Measurements from ENCODE around the gene MYOM3.

Gene MYOM3

DNA sequence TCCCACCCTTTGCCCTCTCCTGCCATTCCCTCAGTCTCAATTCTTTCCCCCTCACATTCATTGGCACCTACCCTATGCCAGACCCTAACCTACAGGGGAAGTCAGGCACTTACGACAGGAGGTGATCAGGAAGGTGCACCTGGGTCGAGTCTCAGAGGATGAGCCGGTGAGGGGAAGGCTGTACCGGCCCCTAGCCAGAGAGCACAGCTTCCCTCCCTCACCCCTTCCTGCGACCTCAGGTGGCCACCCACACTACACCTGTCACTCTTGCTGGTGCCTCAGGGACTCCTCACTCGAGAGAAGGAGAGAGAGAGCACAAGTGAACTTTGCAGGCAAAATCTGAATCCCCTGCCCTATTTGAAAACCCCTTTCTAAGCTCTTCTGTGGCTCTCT, 1.7 kb upstream of the MYOM3 start:
- DNase-seq, result no peak

- no peak for DNase-seq
These were observed 506 bp downstream of the MYOM3 start for GRCh38 chr1:24111262-24111995.

DNA sequence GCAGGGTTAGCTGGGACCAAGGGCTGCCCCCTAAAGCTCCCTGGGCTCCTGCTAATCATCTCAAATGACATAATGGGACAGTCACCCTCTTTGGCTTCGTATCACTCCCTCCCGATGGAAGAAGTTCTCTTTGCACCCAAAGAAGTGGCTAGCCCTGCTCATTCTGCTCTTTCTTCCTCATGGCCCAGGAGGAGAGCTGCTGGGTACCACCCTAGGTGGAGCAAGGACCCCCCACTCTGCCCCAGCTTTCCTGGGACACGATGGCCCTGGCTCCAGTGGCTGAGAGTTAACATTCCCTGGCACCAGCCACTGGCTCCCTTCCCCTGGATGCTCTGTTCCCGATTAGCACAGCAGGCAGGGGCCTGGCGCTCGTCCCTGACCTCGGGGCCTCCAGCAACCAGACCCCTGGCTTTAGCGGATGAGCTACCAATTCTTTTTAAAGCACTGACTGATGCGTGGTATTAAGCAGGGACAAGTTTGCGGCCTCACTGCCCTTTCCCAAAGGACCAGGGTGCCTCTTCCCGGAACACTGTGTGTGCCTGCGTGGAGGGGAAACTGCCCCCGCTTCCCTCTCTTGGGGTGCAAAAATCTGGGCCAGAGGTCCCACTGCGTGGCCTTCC, 1.2 kb downstream of the MYOM3 start:
- no peak for DNase-seq

DNA sequence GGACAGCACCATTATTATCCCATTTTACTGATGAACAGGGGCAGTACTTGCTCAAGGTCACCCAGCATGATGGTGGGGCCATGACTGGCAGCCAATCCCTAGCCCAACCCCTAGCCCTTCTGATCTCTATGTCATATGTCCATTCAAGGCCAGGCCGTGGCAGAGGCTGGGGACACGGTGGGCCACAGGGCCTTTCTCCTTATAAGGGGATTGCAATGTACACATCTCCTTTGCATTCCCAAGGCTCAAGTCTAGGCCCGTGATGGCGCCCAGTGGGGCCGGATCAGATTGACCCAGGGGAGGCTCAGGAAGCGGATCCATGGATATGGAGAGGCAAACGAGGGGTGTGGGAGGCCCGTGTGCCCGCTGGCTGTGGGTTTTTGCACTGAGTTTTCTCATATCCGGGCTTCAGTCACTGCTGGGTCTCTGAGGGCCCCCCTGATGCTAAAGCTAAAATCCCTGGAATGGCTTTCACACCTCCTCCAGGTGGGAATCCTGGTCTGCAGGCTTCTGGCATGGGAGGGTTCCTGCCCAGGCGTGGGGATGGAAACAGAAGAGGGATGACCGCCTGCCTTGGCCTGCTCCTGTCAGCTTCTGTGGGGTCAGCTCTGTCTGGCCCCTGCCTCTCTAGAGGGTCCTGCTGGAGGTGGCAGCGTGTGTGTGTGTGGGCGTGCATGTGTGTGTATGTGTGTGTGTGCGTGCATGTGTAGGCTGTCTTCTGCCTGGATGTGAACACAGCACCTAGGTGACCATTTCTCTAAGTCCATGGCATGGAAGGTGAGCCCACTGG, 2.1 kb downstream of the MYOM3 start:
- no peak for DNase-seq

DNA sequence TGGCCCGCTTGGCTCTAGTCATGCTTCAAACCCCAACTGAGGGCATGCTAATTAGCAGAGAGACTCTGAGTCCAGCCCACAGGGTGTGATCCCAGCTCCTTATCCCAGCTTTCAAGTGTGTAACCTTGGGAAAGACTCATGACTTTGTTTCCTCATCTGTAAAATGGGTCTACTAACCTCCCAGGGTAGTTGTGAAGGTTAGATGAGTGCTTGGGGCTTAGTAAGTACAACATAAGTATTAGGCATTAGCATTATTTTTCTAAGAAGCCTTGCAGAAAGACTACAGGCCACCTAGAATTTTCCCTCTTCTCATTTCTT, 2.8 kb downstream of the MYOM3 start:
- no peak for DNase-seq

DNA sequence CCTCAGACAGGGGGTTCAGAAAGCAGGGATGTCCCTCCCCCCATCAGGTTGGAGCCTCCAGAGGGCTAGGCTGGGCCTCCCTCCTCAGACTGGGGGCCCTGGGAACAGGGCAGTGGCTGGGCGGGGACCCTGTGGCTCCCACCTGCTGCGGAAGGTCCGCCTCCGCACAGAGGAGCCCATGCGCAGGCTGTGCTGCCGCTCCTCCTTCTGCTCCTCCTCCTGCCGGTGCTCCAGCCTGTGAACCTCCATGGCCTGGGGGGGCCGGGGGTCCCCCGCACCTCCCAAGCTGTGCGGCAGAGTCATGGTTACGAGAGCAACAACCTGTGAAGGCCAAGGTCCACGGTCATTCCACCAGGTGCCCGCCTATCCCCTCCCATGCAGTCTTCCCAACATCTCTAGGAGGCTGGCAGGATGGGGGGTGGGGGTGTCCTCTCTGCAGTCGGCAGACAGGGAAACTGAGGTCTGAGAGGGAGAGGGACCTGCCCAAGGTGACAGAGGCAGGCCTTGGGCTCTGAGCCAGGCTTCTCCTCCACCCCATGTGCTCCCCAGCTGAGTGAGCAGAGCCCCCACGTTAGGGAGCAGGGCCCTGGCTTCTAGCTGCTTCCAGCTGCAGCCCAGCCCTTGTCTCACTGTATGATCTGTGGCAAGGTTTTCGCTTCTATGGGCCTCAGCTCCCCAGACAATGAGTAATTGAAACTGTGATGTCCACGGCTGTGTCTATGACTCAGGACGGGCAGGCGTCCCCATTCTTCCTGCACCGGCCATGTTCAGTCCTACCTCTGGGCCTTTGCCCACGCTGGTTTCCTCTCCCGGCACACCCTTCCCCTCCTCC, 3.4 kb downstream of the MYOM3 start:
- DNase-seq, result no peak

DNA sequence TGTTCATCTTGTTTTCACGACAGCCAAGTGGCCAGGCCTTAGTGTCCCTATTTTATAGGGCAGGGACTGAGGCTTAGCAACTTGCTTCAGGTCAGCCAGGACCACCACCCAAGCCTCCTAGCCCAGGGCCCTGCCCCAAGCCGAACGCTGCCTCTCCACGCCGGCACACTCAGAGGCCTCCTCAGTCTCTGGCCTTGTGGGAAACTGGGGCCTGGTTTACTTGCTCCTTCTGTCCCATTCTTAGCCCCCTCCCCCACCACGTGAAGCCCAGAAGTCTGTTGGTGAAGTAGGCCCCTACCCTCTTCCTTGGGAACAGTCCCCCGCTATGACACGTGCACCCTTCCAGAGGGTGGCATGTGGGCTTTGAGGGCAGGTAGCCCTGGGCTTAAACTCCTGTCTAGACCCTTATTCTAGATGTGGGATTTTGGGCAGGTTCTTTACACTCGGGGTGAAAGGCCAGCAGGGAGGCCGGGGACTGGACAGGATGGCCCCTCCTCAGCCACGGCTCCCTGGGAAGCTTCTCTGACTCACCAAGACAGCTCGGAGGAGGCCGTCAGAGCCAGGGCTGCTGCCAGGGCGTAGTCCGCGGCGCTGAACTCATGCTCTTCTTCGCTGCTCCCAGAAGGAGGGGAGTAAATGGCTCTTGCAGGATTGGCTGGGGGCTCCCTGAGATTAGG, 4.3 kb downstream of the MYOM3 start:
- DNase-seq, result no peak

GRCh38 chr1:24105368-24106160, 6.4 kb downstream of the MYOM3 start:
- no peak for DNase-seq

DNA sequence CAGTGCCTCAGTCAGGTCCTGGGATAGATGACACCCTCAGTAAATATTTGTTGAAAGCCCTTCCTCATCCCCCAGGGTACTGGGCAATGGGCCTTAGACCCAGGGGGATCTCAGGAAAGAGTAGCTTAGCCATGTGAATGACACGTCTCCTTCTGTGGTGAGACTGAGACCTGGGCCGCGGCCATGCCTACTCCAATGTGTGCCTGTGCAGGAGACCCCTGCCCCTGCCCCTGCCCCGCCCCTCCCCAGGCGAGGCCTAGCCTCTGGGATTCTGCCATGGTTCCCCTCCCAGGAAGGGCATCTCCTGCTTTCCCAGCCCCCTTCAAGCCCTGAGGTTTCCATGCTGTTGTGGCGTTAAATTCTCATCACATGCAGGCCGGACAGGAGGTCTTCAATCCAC, 7.1 kb downstream of the MYOM3 start:
- DNase-seq, result no peak

DNA sequence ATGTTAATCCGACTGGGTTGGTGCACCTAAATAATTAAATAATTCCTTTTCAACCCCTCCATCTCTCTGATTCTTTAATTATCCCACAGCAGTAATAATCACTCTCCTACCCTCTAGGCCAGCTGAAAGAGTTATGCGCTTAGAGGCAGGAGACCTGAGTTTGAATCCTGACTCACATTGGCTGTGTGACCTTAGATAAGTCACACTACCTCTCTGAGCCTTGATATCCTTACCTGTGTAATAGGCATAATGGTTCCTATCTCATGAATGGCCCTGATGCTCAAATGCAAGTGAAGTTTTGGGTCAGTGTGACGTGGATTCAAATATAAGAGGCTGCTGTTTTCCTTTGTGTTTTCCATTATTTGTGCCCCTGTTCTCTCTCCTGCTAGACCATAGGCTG, 8.1 kb downstream of the MYOM3 start:
- no peak for DNase-seq

DNA sequence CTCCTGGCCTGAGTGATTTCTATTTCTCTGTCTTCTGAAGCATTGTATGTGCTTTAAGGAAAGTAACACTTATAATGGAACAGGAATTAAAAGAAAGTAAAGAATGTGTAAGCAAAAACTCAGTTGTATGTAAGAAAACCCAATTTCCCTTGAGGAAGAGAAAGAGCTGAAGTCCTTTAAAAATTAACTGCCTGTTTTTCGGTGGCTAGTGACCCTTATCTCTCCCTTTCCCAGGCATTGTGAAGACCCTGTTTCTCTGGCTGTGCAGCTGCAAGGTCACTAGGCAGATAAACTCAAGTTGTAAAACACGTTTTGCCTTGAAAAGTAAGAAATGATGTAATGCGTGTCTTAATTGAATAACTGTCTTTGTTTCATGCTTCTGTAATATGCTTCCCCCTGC, 8.5 kb downstream of the MYOM3 start:
- DNase-seq, result no peak

- no peak for DNase-seq
These were observed 9.0 kb downstream of the MYOM3 start for GRCh38 chr1:24102961-24103360.

GRCh38 chr1:24101796-24102586, 9.9 kb downstream of the MYOM3 start:
- DNase-seq, result no peak

DNA sequence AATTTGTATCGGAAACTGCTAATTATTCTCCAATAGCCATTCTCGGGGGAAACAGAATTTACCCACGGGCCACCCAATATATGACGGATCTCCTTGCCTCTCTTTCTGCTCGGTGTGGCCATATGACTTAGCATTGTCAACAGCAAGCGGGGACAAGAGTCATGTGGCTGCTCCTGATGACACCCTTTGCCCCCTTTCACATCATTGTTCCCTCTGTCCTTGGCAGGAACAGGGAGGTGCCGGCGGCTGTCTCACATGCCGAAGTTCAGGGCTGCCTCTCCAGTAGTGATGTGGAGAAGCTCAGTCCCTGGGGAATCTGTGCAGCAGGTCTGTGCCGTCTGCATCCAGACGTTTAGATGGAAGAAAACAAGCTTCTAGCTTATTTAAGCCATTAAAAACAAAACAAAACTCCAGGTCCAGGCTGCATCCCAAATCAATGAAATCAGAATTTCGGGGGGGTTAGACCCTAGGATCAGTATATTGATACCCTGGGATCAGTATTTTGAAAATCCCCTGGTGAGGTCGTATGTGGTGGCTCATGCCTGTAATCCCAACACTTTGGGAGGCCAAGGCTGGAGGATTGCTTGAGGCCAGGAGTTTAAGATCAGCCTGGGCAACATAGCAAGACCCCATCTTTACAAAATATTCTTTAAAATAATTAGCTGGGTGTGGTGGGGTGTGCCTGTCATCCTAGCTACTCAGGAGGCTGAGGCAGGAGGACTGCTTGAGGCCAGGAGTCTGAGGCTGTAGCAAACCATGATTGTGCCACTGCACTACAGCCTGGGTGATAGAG, 10.8 kb downstream of the MYOM3 start:
- no peak for DNase-seq

DNA sequence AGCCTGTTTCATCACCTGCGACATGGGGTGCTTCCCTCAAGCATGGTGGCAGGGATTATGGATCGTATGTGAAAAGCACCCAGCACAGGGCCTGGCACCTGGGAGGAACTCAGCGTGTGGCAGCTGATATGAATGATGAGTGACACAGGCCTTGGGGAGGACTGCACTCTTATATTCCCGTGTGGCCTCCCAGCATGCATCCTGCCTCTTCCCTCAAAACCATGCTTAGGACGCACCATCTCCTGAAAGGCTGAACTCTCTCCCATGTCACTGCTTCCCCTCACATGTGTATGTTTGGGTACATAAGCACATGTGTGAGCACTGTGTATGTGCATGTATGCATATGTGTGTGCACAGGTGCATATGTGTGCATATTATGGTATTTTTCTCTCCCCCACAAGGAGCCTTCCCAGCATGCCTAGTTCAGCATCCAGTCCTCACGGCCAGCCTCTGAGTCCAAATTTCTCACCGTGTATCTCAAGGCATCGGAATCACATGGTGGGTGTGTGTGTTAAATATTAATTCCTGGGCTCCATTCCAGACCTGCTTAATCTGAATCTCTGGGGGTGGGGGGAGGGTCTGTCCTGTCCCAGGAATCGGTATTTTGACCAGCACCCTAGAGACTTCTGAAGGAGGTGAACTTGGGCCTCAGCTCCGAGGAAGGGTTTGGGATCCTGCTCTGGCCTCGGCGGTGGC, 12.8 kb downstream of the MYOM3 start:
- no peak for DNase-seq

GRCh38 chr1:24098102-24098501, 13.8 kb downstream of the MYOM3 start:
- DNase-seq, result no peak

- DNase-seq, result no peak
These were observed 14.3 kb downstream of the MYOM3 start for GRCh38 chr1:24097663-24098062.

GRCh38 chr1:24096739-24097103, 15.2 kb downstream of the MYOM3 start:
- no peak for DNase-seq

DNA sequence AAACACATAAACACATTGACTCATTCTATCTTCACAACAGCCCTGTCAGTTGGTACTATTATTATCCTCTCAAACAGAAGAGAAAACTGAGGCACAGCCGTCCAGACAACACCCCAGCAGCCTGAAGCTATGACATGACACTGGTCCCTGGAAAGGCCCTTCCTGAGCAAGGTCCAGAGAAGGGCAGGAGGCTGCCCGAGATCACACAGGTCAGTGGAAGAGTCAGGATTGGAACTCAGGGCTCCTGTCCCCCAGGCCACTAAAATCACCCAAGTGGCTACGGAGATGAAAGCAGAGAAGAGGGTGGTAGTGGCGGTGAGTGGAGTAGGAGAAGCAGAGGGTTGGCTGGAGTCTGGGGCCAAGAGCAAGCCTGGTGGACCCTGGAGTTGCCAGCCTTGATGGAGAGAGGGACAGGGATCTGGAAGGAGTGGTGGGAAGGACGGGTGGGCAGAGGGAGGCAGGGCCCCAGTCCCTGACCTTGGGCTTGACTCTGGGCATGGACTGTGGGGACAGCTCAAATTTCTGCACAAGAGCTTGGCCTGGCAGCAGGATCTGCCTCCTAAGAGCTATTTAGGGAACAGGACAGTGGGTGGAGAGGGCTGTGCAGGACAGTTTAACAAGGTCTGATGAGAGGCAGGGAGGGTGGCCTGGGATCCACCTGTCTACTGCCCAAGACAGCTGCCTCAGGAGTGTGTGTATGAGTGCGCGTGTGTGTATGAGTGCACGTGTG, 15.8 kb downstream of the MYOM3 start:
- DNase-seq, result no peak
